ENCODE data around the gene MRGPRD.

DNA sequence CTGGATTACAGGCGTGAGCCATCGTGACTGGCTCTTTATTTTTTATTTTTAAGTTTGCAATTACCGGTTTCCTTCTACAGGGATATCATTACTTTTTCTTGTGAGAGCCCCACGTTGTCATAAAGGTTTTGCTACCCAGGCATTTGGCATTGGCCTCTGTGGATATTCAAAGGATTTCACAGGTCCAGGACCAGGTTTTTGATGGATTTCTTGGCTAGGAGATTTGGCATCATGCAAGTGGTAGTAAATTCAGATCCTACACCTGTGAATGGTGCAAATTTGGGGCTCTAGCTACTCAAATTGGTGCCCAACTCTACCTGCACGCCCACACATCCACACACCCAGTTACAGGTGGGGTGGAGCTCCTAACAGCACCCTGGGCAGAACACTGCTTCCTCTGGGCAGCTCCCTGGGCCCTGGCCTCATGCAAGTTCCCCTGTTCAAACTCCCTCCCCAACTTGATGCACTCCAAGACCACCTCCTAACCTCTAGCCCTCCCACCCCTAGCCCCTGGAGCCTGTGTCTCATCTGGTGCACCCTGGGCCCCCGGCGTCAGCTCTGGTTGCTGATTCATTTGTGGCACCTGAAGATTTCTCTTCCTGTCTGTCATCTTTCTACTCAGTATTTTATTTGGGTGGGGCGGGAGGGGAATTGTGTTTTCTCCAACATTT lies 9.3 kb upstream of the MRGPRD start:
- TF ChIP-seq, protein P1, sequence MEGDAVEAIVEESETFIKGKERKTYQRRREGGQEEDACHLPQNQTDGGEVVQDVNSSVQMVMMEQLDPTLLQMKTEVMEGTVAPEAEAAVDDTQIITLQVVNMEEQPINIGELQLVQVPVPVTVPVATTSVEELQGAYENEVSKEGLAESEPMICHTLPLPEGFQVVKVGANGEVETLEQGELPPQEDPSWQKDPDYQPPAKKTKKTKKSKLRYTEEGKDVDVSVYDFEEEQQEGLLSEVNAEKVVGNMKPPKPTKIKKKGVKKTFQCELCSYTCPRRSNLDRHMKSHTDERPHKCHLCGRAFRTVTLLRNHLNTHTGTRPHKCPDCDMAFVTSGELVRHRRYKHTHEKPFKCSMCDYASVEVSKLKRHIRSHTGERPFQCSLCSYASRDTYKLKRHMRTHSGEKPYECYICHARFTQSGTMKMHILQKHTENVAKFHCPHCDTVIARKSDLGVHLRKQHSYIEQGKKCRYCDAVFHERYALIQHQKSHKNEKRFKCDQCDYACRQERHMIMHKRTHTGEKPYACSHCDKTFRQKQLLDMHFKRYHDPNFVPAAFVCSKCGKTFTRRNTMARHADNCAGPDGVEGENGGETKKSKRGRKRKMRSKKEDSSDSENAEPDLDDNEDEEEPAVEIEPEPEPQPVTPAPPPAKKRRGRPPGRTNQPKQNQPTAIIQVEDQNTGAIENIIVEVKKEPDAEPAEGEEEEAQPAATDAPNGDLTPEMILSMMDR (IDR thresholded peaks at IDR 0.05): no peak
- no peak for TF ChIP-seq POLR2A (IDR thresholded peaks at IDR 0.05)

Data from thyroid gland (tissue), 4 donors.